Smooth muscle cell (in vitro differentiated cells): ENCODE measurements around the gene PPM1L. TPM values are rescaled to one million over a fixed set of nuclear protein-coding genes. Genes with fewer than 3 reads are reported as not detected.

Experiments
- DNase-seq: peaks from one replicate; lab custom pipeline; 2025; ENCODE audit not compliant: unreplicated experiment; lab: John Stamatoyannopoulos, UW
- H2AFZ ChIP-seq: fragments of 200-600 bp; sonication (generic); 2 replicates; pipeline ENCODE4 v1.6.0; 2016; ENCODE audit warnings: antibody characterized with exemption, low read depth, mild to moderate bottlenecking
- H3F3A ChIP-seq: fragments of 200-600 bp; sonication (generic); 2 replicates; pipeline ENCODE4 v1.6.0; 2017; ENCODE audit warnings: antibody characterized with exemption, low read depth
- H3K27ac ChIP-seq: fragments of 200-600 bp; sonication (generic); 2 replicates; pipeline ENCODE4 v1.5.1; 2016; ENCODE audit warnings: low read depth, mild to moderate bottlenecking
- H3K27me3 ChIP-seq: fragments of 200-600 bp; sonication (generic); 2 replicates; pipeline ENCODE4 v1.6.1; 2016; ENCODE audit warnings: low read depth, mild to moderate bottlenecking
- H3K36me3 ChIP-seq: fragments of 200-600 bp; sonication (generic); 2 replicates; pipeline ENCODE4 v1.5.1; 2016; ENCODE audit warnings: low read depth
- H3K4me1 ChIP-seq: fragments of 200-600 bp; sonication (generic); 2 replicates; pipeline ENCODE4 v1.5.1; 2016; ENCODE audit warnings: low read depth
- H3K4me2 ChIP-seq: fragments of 200-600 bp; sonication (generic); 2 replicates; pipeline ENCODE4 v1.6.0; 2016; ENCODE audit warnings: mild to moderate bottlenecking
- H3K4me3 ChIP-seq: fragments of 200-600 bp; sonication (generic); 2 replicates; pipeline ENCODE4 v1.5.1; 2016; ENCODE audit warnings: mild to moderate bottlenecking
- H3K79me2 ChIP-seq: fragments of 200-600 bp; sonication (generic); 2 replicates; pipeline ENCODE4 v1.6.0; 2016; ENCODE audit warnings: low read depth, mild to moderate bottlenecking
- H3K9ac ChIP-seq: fragments of 200-600 bp; sonication (generic); 2 replicates; pipeline ENCODE4 v1.6.0; 2016; ENCODE audit warnings: low read depth
- H3K9me3 ChIP-seq: fragments of 200-600 bp; sonication (generic); replicated peaks from 2 replicates; pipeline ENCODE4 v1.5.1; 2016; ENCODE audit warnings: low read depth
- H4K20me1 ChIP-seq: fragments of 200-600 bp; sonication (generic); 2 replicates; pipeline ENCODE4 v1.6.0; 2016; ENCODE audit warnings: low read depth
- WGBS: methylation state at CpG from one replicate; pipeline ENCODE4 v1.1.7; 2016; ENCODE audit warnings: low lambda C conversion rate; 5-methylcytosine and 5-hydroxymethylcytosine counted together
- polyA plus RNA-seq: library from polyadenylated mRNA; unstranded; fragments of >200 nt; fragmentation: Nextera tagmentation; extraction: Ambion mirVana; gene quantifications from 2 replicates; pipeline ENCODE4 v1.2.1, GENCODE V29; 2016
- total RNA-seq: library from RNA; depleted of rRNA; stranded (reverse); fragments of >200 nt; gene quantifications from 2 replicates; pipeline ENCODE4 v1.2.3, GENCODE V29; 2014
- TF ChIP-seq, protein P1 (sequence below): fragments of 200-600 bp; sonication (generic); IDR thresholded peaks from 2 replicates; pipeline ENCODE4 v1.5.1; 2017; ENCODE audit warnings: borderline replicate concordance, mild to moderate bottlenecking, antibody characterized with exemption; ENCODE audit not compliant: insufficient read depth, poor library complexity, severe bottlenecking

PPM1L gene
- total and polyA plus RNA-seq, 2 experiments from 2014 or later, result 0.14 to 1.9 TPM

DNA sequence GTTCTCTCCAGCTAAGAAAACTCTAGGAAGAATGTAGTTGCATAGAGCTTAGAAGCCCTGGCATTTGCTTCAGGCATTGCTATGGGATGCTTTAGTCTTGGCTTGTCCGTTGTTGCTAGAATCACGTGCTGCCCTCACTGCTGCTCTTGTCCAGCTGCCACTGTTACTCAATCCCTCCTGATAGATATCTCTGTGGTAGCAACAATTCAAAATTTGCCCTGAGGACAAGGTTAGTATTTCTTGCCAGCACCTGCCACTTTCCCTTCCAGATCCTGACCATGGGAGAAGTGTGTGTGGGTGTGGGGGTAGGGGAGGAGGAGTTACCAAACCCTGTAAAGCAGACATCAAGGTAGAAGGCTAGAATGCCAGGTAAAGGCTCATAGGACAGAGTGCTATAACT is 113.8 kb downstream of the PPM1L start:
- Histone ChIP-seq H3F3A (no peaks in the 10 kb centered on the region), H3K4me2 (no peak overlapping the region), H3K36me3 (no peaks in the 10 kb centered on the region), H4K20me1 (no peaks in the 10 kb centered on the region), H3K27ac (no peak overlapping the region), H3K27me3 (no peaks in the 10 kb centered on the region), H2AFZ (no peak overlapping the region), H3K4me1 (no peaks in the 10 kb centered on the region), H3K4me3 (no peak overlapping the region), H3K9ac (no peak overlapping the region), H3K79me2 (no peaks in the 10 kb centered on the region), H3K9me3 (no peaks in the 10 kb centered on the region)
- WGBS, result 49% methylated on average over 2 of the region's 2 CpGs
- no peak for DNase-seq
- TF ChIP-seq, protein P1, sequence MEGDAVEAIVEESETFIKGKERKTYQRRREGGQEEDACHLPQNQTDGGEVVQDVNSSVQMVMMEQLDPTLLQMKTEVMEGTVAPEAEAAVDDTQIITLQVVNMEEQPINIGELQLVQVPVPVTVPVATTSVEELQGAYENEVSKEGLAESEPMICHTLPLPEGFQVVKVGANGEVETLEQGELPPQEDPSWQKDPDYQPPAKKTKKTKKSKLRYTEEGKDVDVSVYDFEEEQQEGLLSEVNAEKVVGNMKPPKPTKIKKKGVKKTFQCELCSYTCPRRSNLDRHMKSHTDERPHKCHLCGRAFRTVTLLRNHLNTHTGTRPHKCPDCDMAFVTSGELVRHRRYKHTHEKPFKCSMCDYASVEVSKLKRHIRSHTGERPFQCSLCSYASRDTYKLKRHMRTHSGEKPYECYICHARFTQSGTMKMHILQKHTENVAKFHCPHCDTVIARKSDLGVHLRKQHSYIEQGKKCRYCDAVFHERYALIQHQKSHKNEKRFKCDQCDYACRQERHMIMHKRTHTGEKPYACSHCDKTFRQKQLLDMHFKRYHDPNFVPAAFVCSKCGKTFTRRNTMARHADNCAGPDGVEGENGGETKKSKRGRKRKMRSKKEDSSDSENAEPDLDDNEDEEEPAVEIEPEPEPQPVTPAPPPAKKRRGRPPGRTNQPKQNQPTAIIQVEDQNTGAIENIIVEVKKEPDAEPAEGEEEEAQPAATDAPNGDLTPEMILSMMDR, result no peak

DNA sequence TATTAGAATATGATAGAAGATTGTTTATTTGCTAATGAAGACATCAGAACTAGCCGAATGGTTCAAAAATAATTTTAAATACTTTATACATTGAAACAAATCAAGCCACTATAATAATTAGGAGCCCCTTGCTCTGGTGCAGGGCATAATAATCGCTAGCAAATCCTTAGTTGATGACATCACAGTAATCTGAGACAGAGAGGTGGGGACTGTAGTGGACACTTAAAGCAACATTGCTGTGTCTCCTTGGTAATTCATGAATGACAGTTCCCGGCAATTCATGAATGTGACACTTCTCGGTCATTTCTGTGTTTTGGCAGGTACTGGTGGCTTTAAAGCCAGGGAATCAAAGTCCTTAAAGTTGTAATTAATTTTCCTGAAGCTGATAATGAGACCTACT is 114.3 kb downstream of the PPM1L start:
- WGBS, result 78% methylated on average over 4 of the region's 4 CpGs
- H2AFZ ChIP-seq, result no peak overlapping the region
- H4K20me1 ChIP-seq, result no peaks in the 10 kb centered on the region
- no peak for DNase-seq
- TF ChIP-seq, protein P1, result no peak
- H3F3A ChIP-seq, result no peaks in the 10 kb centered on the region
- H3K4me3 ChIP-seq, result no peak overlapping the region
- H3K79me2 ChIP-seq, result no peaks in the 10 kb centered on the region
- no peaks in the 10 kb centered on the region for H3K36me3 ChIP-seq
- no peak overlapping the region for H3K27ac ChIP-seq
- H3K9me3 ChIP-seq, result no peaks in the 10 kb centered on the region
- H3K27me3 ChIP-seq, result no peaks in the 10 kb centered on the region
- H3K4me2 ChIP-seq, result no peak overlapping the region
- H3K9ac ChIP-seq, result no peak overlapping the region
- no peaks in the 10 kb centered on the region for H3K4me1 ChIP-seq

DNA sequence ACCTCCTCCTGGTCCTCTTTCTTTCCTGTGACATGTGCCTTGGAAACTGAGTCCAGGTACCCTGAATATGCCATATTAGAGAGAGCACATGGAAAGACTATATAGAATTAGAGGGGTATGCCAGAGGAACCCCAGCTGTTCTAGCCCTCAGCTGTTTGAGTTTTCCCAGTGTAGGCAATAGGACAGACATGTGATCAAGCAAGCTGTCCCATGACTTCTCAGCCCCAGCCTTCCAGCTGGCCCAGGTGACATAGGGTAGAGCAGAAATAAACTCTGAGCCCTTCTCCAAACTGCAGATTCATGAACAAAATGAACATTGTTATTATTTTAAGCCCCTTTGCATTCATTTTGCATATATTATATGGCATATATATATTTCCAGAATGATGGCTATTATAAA is 118.7 kb downstream of the PPM1L start:
- no peaks in the 10 kb centered on the region for H3K79me2 ChIP-seq
- no peak overlapping the region for H2AFZ ChIP-seq
- TF ChIP-seq, protein P1, result no peak
- no peaks in the 10 kb centered on the region for H3K27me3 ChIP-seq
- H3K27ac ChIP-seq, result no peak overlapping the region
- no peak overlapping the region for H3K4me2 ChIP-seq
- no peak overlapping the region for H3K9ac ChIP-seq
- no peaks in the 10 kb centered on the region for H3K9me3 ChIP-seq
- H3F3A ChIP-seq, result no peaks in the 10 kb centered on the region
- no peak for DNase-seq
- H3K4me3 ChIP-seq, result no peak overlapping the region
- H4K20me1 ChIP-seq, result no peaks in the 10 kb centered on the region
- H3K4me1 ChIP-seq, result no peaks in the 10 kb centered on the region
- no peaks in the 10 kb centered on the region for H3K36me3 ChIP-seq

DNA sequence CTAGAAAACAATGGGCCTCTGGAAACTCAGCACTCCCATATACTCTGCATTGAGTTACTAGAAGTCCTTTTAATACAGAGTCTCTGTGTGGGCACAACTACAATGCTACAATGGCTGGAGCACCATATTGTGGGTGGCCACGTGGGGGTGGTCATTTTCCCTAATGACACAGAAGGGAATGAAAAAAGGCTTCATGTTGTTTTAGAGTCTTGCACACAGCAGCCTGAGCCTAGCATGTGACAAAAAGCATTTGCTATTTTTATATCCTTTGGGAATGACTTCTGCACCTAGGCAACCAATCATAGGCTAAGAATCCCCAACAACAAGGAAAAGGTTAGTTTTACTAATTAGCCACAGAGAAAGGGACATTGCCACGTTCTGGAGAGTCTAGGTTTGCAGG is 120.6 kb downstream of the PPM1L start:
- Histone ChIP-seq H3K9me3 (no peaks in the 10 kb centered on the region), H3K79me2 (no peaks in the 10 kb centered on the region), H3K27me3 (no peaks in the 10 kb centered on the region), H3K4me1 (no peaks in the 10 kb centered on the region), H4K20me1 (no peaks in the 10 kb centered on the region), H3K4me3 (no peak overlapping the region), H3K4me2 (no peak overlapping the region), H3F3A (no peaks in the 10 kb centered on the region), H2AFZ (no peak overlapping the region), H3K9ac (no peak overlapping the region), H3K36me3 (no peaks in the 10 kb centered on the region), H3K27ac (no peak overlapping the region)
- TF ChIP-seq, protein P1, result no peak
- 71% methylated on average over 2 of the region's 2 CpGs for WGBS
- DNase-seq, result no peak
